GM13976 (cell line): ENCODE data around the gene PRUNE2.
"Not testable (repeated sequence)": the region's sequence is repeated elsewhere in the genome, so short reads cannot be mapped to it uniquely, and the experiment has no call there.

Source experiments
- DNase-seq: peaks from one replicate; pipeline ENCODE4 v3.0.0; 2012; ENCODE audit warnings: low spot score
- in situ Hi-C: fragments of 300-500 bp; cut with MboI; formaldehyde crosslinking; loops from one replicate; pipeline ENCODE4 v1.12.0; 2022; ENCODE audit warnings: low sequenced_read_pairs, mixed read lengths, inconsistent platforms; ENCODE audit not compliant: unreplicated experiment
- TF ChIP-seq, protein P1 (sequence below): IDR thresholded peaks from 2 replicates; pipeline ENCODE4 v1.5.1; 2012; ENCODE audit warnings: borderline replicate concordance, mild to moderate bottlenecking; ENCODE audit not compliant: insufficient read depth; ENCODE audit errors: extremely low read depth, missing control alignments, control extremely low read depth

The PRUNE2 gene

DNA sequence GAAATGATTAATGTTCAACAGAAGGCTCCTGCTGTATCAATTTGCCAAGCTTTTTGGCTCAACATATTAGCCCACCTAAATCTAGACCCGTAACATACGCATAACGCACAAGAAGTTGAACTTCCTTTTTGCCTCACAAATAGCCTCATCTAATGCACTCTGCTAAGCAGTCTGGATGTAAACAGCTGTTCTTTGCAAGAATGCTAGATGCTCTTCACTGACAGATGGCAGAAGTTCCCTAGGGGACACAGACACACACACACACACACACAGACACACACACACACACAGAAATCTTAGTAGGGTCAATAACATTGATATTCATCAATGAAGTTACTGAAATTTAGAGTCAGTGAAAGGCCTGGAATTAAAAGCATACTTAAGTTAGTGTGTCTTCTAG, 154.9 kb downstream of the PRUNE2 start:
- in situ Hi-C loops: no loop called here
- TF ChIP-seq, protein P1, sequence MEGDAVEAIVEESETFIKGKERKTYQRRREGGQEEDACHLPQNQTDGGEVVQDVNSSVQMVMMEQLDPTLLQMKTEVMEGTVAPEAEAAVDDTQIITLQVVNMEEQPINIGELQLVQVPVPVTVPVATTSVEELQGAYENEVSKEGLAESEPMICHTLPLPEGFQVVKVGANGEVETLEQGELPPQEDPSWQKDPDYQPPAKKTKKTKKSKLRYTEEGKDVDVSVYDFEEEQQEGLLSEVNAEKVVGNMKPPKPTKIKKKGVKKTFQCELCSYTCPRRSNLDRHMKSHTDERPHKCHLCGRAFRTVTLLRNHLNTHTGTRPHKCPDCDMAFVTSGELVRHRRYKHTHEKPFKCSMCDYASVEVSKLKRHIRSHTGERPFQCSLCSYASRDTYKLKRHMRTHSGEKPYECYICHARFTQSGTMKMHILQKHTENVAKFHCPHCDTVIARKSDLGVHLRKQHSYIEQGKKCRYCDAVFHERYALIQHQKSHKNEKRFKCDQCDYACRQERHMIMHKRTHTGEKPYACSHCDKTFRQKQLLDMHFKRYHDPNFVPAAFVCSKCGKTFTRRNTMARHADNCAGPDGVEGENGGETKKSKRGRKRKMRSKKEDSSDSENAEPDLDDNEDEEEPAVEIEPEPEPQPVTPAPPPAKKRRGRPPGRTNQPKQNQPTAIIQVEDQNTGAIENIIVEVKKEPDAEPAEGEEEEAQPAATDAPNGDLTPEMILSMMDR: no peak
- DNase-seq: no peak

DNA sequence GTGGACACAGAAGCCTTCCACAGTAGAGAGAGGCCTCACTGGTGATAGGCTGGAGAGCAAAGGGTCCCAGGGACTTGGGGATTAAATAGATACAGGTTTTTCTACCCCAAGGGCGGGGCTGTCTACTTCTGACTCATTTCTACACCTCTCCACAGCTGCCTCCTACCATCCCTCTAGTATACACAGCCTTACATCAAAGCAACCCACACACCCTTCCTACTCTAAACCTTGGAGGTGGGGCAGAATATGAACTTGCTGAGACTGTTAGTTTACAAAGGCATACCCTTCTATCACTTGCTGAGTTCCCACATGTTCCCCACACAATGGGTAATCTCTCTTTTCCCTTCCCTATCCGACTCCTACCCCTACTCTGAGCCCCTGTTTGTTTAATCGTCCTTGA, 161.6 kb downstream of the PRUNE2 start:
- in situ Hi-C loops: no loop called here
- DNase-seq: peak; percentile 63
- TF ChIP-seq, protein P1: no peak

DNA sequence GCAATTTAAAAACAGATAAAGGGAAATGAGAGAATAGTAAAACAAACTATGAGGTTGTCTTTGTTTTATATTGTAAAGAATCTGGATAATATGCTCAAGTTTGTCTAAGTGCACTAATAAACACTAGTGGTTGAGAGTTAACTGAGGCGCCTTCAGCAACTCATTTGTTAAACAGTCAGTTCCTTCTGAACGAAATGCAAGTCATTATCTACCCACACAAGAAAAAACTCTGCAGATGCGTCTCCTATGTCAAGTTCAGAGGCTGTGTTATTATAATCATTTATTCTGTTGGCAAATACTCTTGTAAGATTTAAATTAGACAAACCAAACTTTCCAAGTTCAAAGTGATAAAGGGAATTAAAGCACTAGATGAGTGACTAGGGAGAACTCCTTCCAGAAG, 162.0 kb downstream of the PRUNE2 start:
- no peak for DNase-seq
- TF ChIP-seq, protein P1: no peak
- in situ Hi-C loops: no loop called here

DNA sequence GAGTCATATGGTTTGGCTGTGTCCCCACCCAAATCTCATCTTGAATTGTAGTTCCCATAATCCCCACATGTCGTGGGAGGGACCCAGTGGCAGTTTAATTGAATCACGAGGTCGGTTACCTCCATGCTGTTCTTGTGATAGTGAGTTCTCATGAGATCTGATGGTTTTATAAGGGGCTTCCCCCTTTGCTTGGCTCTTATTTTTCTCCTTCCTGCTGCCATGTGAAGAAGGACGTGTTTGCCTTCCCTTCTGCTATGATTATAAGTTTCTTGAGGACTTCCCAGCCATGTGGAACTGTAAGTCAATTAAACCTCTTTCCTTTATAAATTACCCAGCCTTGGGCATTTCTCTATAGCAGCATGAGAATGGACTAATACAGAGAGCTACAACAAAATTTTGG, 163.0 kb downstream of the PRUNE2 start:
- DNase-seq, in situ Hi-C loops: not testable (repeated sequence)

DNA sequence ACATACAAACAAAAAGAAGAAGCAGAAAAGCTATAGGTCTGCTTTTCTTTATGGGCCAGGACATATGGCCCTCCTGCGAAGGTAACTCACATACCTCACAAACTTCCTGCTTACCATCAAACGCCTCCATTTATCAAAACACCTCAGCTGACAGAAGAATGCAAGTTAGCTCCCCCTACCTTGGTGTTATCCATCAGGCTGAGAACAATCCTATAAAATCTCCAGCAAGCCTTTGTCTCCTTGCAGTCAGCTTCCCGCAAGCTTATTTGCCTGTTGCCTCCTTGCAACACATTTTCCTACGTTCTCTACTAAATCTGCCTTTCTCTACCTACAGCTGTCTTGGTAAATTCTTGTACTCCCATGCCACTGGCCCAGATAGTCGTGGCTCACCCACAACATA, 164.4 kb downstream of the PRUNE2 start:
- TF ChIP-seq, protein P1: no peak
- in situ Hi-C loops: no loop called here
- no peak for DNase-seq

DNA sequence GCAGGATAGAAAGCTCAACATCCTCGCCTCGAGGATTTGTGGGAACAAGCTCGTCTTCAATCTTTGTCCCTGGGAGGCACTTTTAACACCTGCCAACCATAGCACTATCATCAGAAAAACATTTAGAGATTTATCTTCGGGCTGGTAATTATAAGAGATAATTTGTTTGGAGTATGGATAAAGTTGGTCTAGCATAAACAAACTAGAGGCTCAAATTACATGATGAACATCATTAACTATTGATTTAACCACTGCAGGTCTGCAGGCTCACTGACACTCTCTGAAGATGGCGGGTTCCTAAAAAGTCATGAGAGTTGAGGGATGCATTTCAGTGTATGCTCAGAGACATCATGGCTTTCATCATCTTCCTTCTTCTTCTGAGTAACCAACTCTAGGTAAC, 167.5 kb downstream of the PRUNE2 start:
- in situ Hi-C loops: no loop called here

DNA sequence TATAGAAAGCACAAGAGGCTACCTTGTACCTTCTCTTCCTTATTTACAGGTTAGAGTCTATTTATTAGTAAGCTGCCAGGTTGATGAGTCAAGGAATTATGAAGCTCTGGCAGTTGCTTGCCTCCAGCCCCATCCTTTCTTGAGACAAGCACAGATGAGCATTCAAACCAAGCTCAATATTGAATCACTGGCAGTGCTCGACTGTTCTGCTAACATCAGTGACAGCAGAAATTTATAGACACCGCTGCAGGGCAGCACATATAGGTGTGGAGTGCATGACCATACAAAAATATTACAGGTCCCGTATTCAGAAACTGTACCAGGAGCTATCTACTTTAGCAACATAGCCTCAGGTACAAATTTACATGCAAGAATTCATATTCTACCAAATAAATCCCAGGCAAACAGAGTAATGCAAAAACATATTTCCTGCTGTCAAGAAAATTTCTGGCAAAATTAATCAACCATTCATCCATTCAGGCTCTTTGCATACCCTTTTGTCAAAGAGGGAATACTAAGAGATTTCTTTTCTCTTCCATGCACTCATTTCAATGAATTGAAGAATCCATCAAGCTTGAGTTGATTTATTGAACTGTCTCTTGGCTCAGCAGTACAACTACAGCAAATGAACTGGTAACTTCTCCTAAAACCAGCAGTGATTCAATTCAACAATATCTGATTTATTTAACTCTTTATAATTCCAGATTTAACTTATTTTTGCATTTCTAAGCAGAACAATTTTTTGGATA, 168.6 kb downstream of the PRUNE2 start:
- no peak for DNase-seq
- TF ChIP-seq, protein P1: no peak
- in situ Hi-C loops: no loop called here

More for the DNA sequence above, 167.5 kb downstream of the PRUNE2 start:
- no peak for DNase-seq
- TF ChIP-seq, protein P1: no peak
